ENCODE results near the gene BTBD10.

BTBD10 gene

GRCh38 chr11:13346470-13346869 is 116.6 kb downstream of the BTBD10 start:
- no peak overlapping the region for H3K4me3 ChIP-seq (ENCODE audit: severe bottlenecking)
- no peak for TF ChIP-seq CTCF (IDR thresholded peaks at IDR 0.05; ENCODE audit: poor library complexity, severe bottlenecking)
- H3K9me3 ChIP-seq (ENCODE audit: severe bottlenecking) = no peaks in the 10 kb centered on the region
- H3K27me3 ChIP-seq (ENCODE audit: insufficient read depth, poor library complexity, severe bottlenecking) = no peaks in the 10 kb centered on the region
- ATAC-seq (ENCODE audit: low read depth) (no peak), DNase-seq (ENCODE audit: low spot score) (no peak)
- H3K27ac ChIP-seq (ENCODE audit: poor library complexity, severe bottlenecking) = no peak overlapping the region
- no peaks in the 10 kb centered on the region for H3K4me1 ChIP-seq (ENCODE audit: insufficient read depth, poor library complexity, severe bottlenecking)
- H3K36me3 ChIP-seq (ENCODE audit: low read depth) = peaks cover 8% of the 10 kb centered on the region

- Histone ChIP-seq H3K9me3 (ENCODE audit: severe bottlenecking) (no peaks in the 10 kb centered on the region), H3K4me3 (ENCODE audit: severe bottlenecking) (no peak overlapping the region), H3K36me3 (ENCODE audit: low read depth) (no peaks in the 10 kb centered on the region; the same call in 1 of the 2 replicates), H3K4me1 (ENCODE audit: insufficient read depth, poor library complexity, severe bottlenecking) (no peaks in the 10 kb centered on the region), H3K27ac (ENCODE audit: poor library complexity, severe bottlenecking) (no peak overlapping the region), H3K27me3 (ENCODE audit: insufficient read depth, poor library complexity, severe bottlenecking) (no peaks in the 10 kb centered on the region)
- no peak for TF ChIP-seq CTCF (IDR thresholded peaks at IDR 0.05; ENCODE audit: poor library complexity, severe bottlenecking)
- ATAC-seq (ENCODE audit: low read depth) (no peak), DNase-seq (ENCODE audit: low spot score) (no peak)
Measured at GRCh38 chr11:13344818-13345217, 118.2 kb downstream of the BTBD10 start.

- Histone ChIP-seq H3K9me3 (ENCODE audit: severe bottlenecking) (no peaks in the 10 kb centered on the region), H3K27ac (ENCODE audit: poor library complexity, severe bottlenecking) (no peak overlapping the region), H3K4me1 (ENCODE audit: insufficient read depth, poor library complexity, severe bottlenecking) (peaks cover 6% of the 10 kb centered on the region), H3K4me3 (ENCODE audit: severe bottlenecking) (no peak overlapping the region), H3K27me3 (ENCODE audit: insufficient read depth, poor library complexity, severe bottlenecking) (no peaks in the 10 kb centered on the region), H3K36me3 (ENCODE audit: low read depth) (no peaks in the 10 kb centered on the region)
- ATAC-seq (ENCODE audit: low read depth) = peak; percentile 43; the same call in 2 of the 3 replicates
- TF ChIP-seq CTCF (IDR thresholded peaks at IDR 0.05; ENCODE audit: poor library complexity, severe bottlenecking) = peak; percentile 91
- no peak for DNase-seq (ENCODE audit: low spot score)
Measured at GRCh38 chr11:13343931-13344717, 118.9 kb downstream of the BTBD10 start.

- DNase-seq (ENCODE audit: low spot score) (no peak), ATAC-seq (ENCODE audit: low read depth) (no peak)
- no peak for TF ChIP-seq CTCF (IDR thresholded peaks at IDR 0.05; ENCODE audit: poor library complexity, severe bottlenecking)
Measured at GRCh38 chr11:13343067-13343466, 120.0 kb downstream of the BTBD10 start.

GRCh38 chr11:13341026-13341425 is 122.0 kb downstream of the BTBD10 start:
- Histone ChIP-seq H3K36me3 (ENCODE audit: low read depth) (no peaks in the 10 kb centered on the region), H3K27ac (ENCODE audit: poor library complexity, severe bottlenecking) (no peak overlapping the region), H3K4me1 (ENCODE audit: insufficient read depth, poor library complexity, severe bottlenecking) (peaks cover 29% of the 10 kb centered on the region), H3K9me3 (ENCODE audit: severe bottlenecking) (no peaks in the 10 kb centered on the region), H3K27me3 (ENCODE audit: insufficient read depth, poor library complexity, severe bottlenecking) (no peaks in the 10 kb centered on the region), H3K4me3 (ENCODE audit: severe bottlenecking) (no peak overlapping the region)
- DNase-seq (ENCODE audit: low spot score) = no peak
- no peak for ATAC-seq (ENCODE audit: low read depth)
- TF ChIP-seq CTCF (IDR thresholded peaks at IDR 0.05; ENCODE audit: poor library complexity, severe bottlenecking) = no peak

More at GRCh38 chr11:13343067-13343466, 120.0 kb downstream of the BTBD10 start:
- Histone ChIP-seq H3K27me3 (ENCODE audit: insufficient read depth, poor library complexity, severe bottlenecking) (no peaks in the 10 kb centered on the region), H3K4me1 (ENCODE audit: insufficient read depth, poor library complexity, severe bottlenecking) (peaks cover 15% of the 10 kb centered on the region), H3K36me3 (ENCODE audit: low read depth) (no peaks in the 10 kb centered on the region), H3K9me3 (ENCODE audit: severe bottlenecking) (no peaks in the 10 kb centered on the region), H3K27ac (ENCODE audit: poor library complexity, severe bottlenecking) (no peak overlapping the region), H3K4me3 (ENCODE audit: severe bottlenecking) (no peak overlapping the region)
